Measurements from ENCODE around the gene POU2AF1.

DNA sequence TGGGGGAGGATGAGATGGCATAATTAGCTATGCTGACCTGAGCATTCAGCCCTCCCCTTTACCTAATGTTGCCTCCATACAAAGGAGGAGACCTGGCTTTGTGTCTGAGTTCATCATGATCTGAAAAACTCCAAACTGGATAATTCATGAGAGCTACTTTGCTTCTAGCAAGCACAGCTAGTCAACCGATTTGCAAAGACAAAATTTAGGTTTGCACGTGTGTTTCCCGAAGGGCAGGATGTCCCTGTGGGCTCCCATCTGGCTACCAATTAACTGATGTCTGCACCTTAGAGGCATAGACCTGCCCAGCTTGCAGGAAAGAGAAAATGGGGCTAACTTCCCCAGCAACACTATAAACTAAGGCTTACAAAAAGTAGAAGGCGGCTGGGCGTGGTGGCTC is 42.2 kb upstream of the POU2AF1 start:
- TF ChIP-seq EZH2 (optimal IDR thresholded peaks at IDR 0.05; ENCODE audit: low read depth, low read length), result no peak
- TF ChIP-seq, protein P1, sequence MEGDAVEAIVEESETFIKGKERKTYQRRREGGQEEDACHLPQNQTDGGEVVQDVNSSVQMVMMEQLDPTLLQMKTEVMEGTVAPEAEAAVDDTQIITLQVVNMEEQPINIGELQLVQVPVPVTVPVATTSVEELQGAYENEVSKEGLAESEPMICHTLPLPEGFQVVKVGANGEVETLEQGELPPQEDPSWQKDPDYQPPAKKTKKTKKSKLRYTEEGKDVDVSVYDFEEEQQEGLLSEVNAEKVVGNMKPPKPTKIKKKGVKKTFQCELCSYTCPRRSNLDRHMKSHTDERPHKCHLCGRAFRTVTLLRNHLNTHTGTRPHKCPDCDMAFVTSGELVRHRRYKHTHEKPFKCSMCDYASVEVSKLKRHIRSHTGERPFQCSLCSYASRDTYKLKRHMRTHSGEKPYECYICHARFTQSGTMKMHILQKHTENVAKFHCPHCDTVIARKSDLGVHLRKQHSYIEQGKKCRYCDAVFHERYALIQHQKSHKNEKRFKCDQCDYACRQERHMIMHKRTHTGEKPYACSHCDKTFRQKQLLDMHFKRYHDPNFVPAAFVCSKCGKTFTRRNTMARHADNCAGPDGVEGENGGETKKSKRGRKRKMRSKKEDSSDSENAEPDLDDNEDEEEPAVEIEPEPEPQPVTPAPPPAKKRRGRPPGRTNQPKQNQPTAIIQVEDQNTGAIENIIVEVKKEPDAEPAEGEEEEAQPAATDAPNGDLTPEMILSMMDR (IDR thresholded peaks at IDR 0.05; ENCODE audit: low read length), result no peak
- TF ChIP-seq EZH2phosphoT487 (IDR thresholded peaks at IDR 0.05; ENCODE audit: low read length), result no peak

All from MM.1S (cell line).